Measurements from ENCODE around the gene AURKAIP1. TPM values are rescaled to one million over a fixed set of nuclear protein-coding genes. Genes with fewer than 3 reads are reported as not detected.

AURKAIP1 gene
- total RNA-seq, 1 experiment from 2014 or later, result 49.1 TPM

- no peak overlapping the region for H3K4me2 ChIP-seq (ENCODE audit: low read depth, low read length, poor library complexity, severe bottlenecking)
- peaks cover 5% of the 10 kb centered on the region; the same call in 1 of the 2 replicates for H3K36me3 ChIP-seq (ENCODE audit: insufficient read depth, low read length)
- H4K20me1 ChIP-seq (ENCODE audit: insufficient read depth, low read depth, low read length), result peaks cover 36% of the 10 kb centered on the region
- no peaks in the 10 kb centered on the region for H3K27me3 ChIP-seq (ENCODE audit: low read length)
- no peak overlapping the region for H3K9ac ChIP-seq (ENCODE audit: low read length)
- H3K79me2 ChIP-seq (ENCODE audit: low read length), result peaks cover 40% of the 10 kb centered on the region
- no peaks in the 10 kb centered on the region for H3K9me2 ChIP-seq (replicated peaks; ENCODE audit: insufficient read depth, low read length)
- H3K4me1 ChIP-seq (ENCODE audit: low read length), result peaks cover 26% of the 10 kb centered on the region
- H3K9me3 ChIP-seq (ENCODE audit: low read length), result no peaks in the 10 kb centered on the region
- H3K27ac ChIP-seq (ENCODE audit: low read length), result no peak overlapping the region
- no peak for DNase-seq
- H3K4me3 ChIP-seq (ENCODE audit: low read length), result no peak overlapping the region
- no peak overlapping the region for H2AFZ ChIP-seq (ENCODE audit: low read length)
Observed at GRCh38 chr1:1342061-1342562, 32.9 kb downstream of the AURKAIP1 start.

DNA sequence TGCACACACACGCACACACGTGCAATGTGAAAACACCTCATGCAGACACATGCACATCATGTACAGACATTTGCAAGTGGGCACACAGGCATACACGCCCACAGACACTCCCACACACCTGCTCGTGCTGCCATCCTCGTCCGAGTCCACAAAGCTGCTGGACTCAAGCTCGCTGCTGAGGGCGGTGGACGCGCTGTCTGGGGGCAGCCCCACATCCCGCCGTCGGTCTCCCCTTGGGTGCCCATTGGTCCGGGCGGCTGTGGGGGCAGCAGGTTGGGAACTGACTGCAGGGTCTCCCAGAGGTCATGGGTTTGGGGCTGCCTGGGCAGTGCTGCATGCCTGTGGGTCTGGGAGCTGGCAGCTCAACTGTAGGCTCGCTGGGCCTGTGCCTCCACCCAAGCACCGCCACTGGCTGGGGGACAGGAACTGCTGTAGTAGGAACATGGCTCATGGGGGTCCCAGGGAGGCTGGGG, 33.4 kb downstream of the AURKAIP1 start:
- H3K79me2 ChIP-seq (ENCODE audit: low read length), result peaks cover 35% of the 10 kb centered on the region
- H3K27ac ChIP-seq (ENCODE audit: low read length), result no peak overlapping the region
- no peak overlapping the region for H2AFZ ChIP-seq (ENCODE audit: low read length)
- H3K4me3 ChIP-seq (ENCODE audit: low read length), result no peak overlapping the region
- no peaks in the 10 kb centered on the region for H3K27me3 ChIP-seq (ENCODE audit: low read length)
- peaks cover 36% of the 10 kb centered on the region for H4K20me1 ChIP-seq (ENCODE audit: insufficient read depth, low read depth, low read length)
- H3K4me2 ChIP-seq (ENCODE audit: low read depth, low read length, poor library complexity, severe bottlenecking), result no peak overlapping the region
- H3K9me3 ChIP-seq (ENCODE audit: low read length), result no peaks in the 10 kb centered on the region
- no peaks in the 10 kb centered on the region for H3K9me2 ChIP-seq (replicated peaks; ENCODE audit: insufficient read depth, low read length)
- no peak for DNase-seq
- H3K36me3 ChIP-seq (ENCODE audit: insufficient read depth, low read length), result peaks cover 5% of the 10 kb centered on the region; the same call in 1 of the 2 replicates
- no peak overlapping the region for H3K9ac ChIP-seq (ENCODE audit: low read length)
- peaks cover 21% of the 10 kb centered on the region for H3K4me1 ChIP-seq (ENCODE audit: low read length)

DNA sequence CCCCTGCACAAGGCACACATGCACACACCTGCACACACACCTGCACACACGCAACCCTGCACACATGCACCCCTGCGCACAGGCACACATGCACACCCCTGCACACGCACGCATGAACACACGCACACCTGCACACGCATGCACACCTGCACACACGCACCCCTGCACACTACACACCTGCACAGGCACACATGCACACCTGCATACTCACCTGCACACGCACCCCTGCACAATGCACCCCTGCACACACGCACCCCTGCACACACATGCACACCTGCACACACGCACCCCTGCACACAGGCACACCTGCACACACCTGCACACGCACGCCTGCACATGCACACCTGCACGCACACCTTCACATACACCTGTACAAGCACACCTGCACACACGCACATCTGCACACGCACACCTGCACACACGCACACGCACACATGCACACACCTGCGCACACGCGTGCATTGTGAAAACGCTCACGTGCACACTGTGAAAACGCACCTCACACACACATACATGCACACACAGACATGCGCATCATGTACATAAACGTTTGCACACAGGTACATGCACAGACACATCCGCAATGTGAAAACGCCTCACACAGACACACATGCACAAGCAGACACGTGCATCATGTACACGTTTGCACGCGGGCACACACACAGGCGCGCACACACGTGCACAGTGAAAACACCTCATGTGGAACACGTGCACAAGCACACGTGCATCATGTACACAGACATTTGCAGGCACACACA, 34.0 kb downstream of the AURKAIP1 start:
- no peak for DNase-seq
- Histone ChIP-seq H3K9me2 (replicated peaks; ENCODE audit: insufficient read depth, low read length) (no peaks in the 10 kb centered on the region), H4K20me1 (ENCODE audit: insufficient read depth, low read depth, low read length) (peaks cover 30% of the 10 kb centered on the region), H3K79me2 (ENCODE audit: low read length) (peaks cover 29% of the 10 kb centered on the region), H3K9ac (ENCODE audit: low read length) (no peak overlapping the region), H3K36me3 (ENCODE audit: insufficient read depth, low read length) (peaks cover 5% of the 10 kb centered on the region; the same call in 1 of the 2 replicates), H3K9me3 (ENCODE audit: low read length) (no peaks in the 10 kb centered on the region), H3K4me2 (ENCODE audit: low read depth, low read length, poor library complexity, severe bottlenecking) (no peak overlapping the region), H3K4me1 (ENCODE audit: low read length) (peaks cover 15% of the 10 kb centered on the region), H3K27ac (ENCODE audit: low read length) (no peak overlapping the region), H3K27me3 (ENCODE audit: low read length) (no peaks in the 10 kb centered on the region), H3K4me3 (ENCODE audit: low read length) (no peak overlapping the region), H2AFZ (ENCODE audit: low read length) (no peak overlapping the region)

GRCh38 chr1:1340185-1340584, 34.8 kb downstream of the AURKAIP1 start:
- Histone ChIP-seq H3K9me3 (ENCODE audit: low read length) (no peaks in the 10 kb centered on the region), H3K4me1 (ENCODE audit: low read length) (peaks cover 11% of the 10 kb centered on the region), H2AFZ (ENCODE audit: low read length) (no peak overlapping the region), H3K36me3 (ENCODE audit: insufficient read depth, low read length) (peaks cover 5% of the 10 kb centered on the region; the same call in 1 of the 2 replicates), H4K20me1 (ENCODE audit: insufficient read depth, low read depth, low read length) (peaks cover 29% of the 10 kb centered on the region), H3K9me2 (replicated peaks; ENCODE audit: insufficient read depth, low read length) (no peaks in the 10 kb centered on the region), H3K27ac (ENCODE audit: low read length) (no peak overlapping the region), H3K9ac (ENCODE audit: low read length) (no peak overlapping the region), H3K27me3 (ENCODE audit: low read length) (no peaks in the 10 kb centered on the region), H3K79me2 (ENCODE audit: low read length) (peaks cover 21% of the 10 kb centered on the region), H3K4me2 (ENCODE audit: low read depth, low read length, poor library complexity, severe bottlenecking) (no peak overlapping the region), H3K4me3 (ENCODE audit: low read length) (no peak overlapping the region)
- no peak for DNase-seq

- no peak overlapping the region for H2AFZ ChIP-seq (ENCODE audit: low read length)
- no peak overlapping the region for H3K9ac ChIP-seq (ENCODE audit: low read length)
- H3K9me3 ChIP-seq (ENCODE audit: low read length), result no peaks in the 10 kb centered on the region
- H3K36me3 ChIP-seq (ENCODE audit: insufficient read depth, low read length), result peaks cover 5% of the 10 kb centered on the region
- H3K27me3 ChIP-seq (ENCODE audit: low read length), result no peaks in the 10 kb centered on the region
- no peaks in the 10 kb centered on the region for H3K9me2 ChIP-seq (replicated peaks; ENCODE audit: insufficient read depth, low read length)
- H3K4me2 ChIP-seq (ENCODE audit: low read depth, low read length, poor library complexity, severe bottlenecking), result no peak overlapping the region
- H3K4me1 ChIP-seq (ENCODE audit: low read length), result peaks cover 16% of the 10 kb centered on the region
- peaks cover 17% of the 10 kb centered on the region for H4K20me1 ChIP-seq (ENCODE audit: insufficient read depth, low read depth, low read length)
- H3K4me3 ChIP-seq (ENCODE audit: low read length), result no peak overlapping the region
- no peak overlapping the region for H3K27ac ChIP-seq (ENCODE audit: low read length)
- peaks cover 2% of the 10 kb centered on the region; the same call in 1 of the 2 replicates for H3K79me2 ChIP-seq (ENCODE audit: low read length)
- DNase-seq, result no peak
Observed at GRCh38 chr1:1338278-1338677, 36.7 kb downstream of the AURKAIP1 start.

DNA sequence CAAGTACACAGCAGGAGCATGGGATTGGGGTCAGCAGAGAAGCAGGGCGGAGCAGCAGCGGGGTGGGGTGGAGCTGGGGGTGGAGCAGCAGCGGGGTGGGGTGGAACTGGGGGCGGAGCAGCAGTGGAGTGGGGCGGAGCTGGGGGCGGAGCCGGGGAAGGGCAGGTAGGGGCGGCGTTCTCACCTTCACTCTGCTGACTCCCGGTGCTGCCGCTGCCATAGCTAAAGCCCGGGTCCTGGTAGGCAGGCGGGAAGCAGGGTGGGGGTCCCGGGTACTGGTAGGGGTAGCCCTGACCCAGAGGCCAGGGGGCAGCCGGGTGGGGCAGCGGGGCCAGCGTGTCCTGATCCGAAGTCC, 37.2 kb downstream of the AURKAIP1 start:
- Histone ChIP-seq H3K4me2 (ENCODE audit: low read depth, low read length, poor library complexity, severe bottlenecking) (no peak overlapping the region), H3K4me3 (ENCODE audit: low read length) (no peak overlapping the region), H3K79me2 (ENCODE audit: low read length) (peaks cover 2% of the 10 kb centered on the region; the same call in 1 of the 2 replicates), H3K4me1 (ENCODE audit: low read length) (peaks cover 17% of the 10 kb centered on the region), H4K20me1 (ENCODE audit: insufficient read depth, low read depth, low read length) (peaks cover 17% of the 10 kb centered on the region), H3K27me3 (ENCODE audit: low read length) (no peaks in the 10 kb centered on the region), H3K9ac (ENCODE audit: low read length) (no peak overlapping the region), H3K27ac (ENCODE audit: low read length) (no peak overlapping the region), H3K9me3 (ENCODE audit: low read length) (no peaks in the 10 kb centered on the region), H2AFZ (ENCODE audit: low read length) (no peak overlapping the region), H3K36me3 (ENCODE audit: insufficient read depth, low read length) (peaks cover 5% of the 10 kb centered on the region), H3K9me2 (replicated peaks; ENCODE audit: insufficient read depth, low read length) (no peaks in the 10 kb centered on the region)
- DNase-seq, result peak; percentile 89

DNA sequence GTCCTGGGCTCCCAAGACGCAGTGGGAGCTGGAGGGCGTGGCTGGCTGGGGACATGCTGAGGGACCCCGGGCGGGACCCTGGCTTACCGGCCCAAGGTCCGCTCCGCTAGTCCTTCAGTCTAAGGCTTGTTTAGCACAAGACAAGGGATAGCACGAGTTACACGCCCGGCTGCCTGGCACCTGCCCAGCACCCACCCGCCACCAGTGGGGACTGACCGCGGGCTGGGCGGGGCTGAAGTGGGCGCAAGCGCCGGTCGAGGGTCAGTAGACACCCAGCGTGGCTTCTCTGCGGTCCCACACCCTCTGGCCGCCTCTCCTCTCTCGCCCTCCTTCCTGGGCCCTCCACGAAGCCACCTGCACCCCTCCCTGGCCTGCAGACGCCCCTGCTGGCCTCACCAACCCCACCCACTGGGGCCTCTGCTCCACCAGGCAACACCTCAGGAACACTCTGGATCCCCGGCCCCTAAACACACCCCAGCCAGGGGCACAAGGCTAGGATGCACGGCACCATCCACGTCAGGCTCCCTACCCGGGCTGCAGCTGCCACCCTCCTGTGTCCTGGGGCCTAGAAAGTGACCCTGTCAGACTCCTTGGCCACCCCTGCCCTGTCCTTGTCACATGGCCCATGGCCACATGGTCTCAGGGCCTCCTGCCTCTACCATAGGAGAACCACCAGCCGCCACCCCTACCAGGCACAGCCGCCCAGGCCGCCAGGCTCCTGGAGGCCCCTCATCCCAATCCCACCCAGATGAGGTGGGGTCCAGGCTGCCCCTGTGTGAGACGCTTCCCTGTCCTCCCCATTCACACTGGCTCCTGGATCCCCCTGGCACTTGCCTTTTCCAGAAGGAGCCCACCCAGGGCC, 37.8 kb downstream of the AURKAIP1 start:
- peaks cover 17% of the 10 kb centered on the region for H4K20me1 ChIP-seq (ENCODE audit: insufficient read depth, low read depth, low read length)
- H3K4me2 ChIP-seq (ENCODE audit: low read depth, low read length, poor library complexity, severe bottlenecking), result no peak overlapping the region
- H3K36me3 ChIP-seq (ENCODE audit: insufficient read depth, low read length), result peaks cover 5% of the 10 kb centered on the region
- H3K27me3 ChIP-seq (ENCODE audit: low read length), result no peaks in the 10 kb centered on the region
- no peak overlapping the region for H2AFZ ChIP-seq (ENCODE audit: low read length)
- no peak overlapping the region for H3K4me3 ChIP-seq (ENCODE audit: low read length)
- H3K9ac ChIP-seq (ENCODE audit: low read length), result no peak overlapping the region
- H3K79me2 ChIP-seq (ENCODE audit: low read length), result peaks cover 3% of the 10 kb centered on the region; the same call in 1 of the 2 replicates
- H3K4me1 ChIP-seq (ENCODE audit: low read length), result peaks cover 24% of the 10 kb centered on the region
- no peak for DNase-seq
- no peaks in the 10 kb centered on the region for H3K9me2 ChIP-seq (replicated peaks; ENCODE audit: insufficient read depth, low read length)
- no peak overlapping the region for H3K27ac ChIP-seq (ENCODE audit: low read length)
- no peaks in the 10 kb centered on the region for H3K9me3 ChIP-seq (ENCODE audit: low read length)

GRCh38 chr1:1336446-1336845, 38.6 kb downstream of the AURKAIP1 start:
- H3K4me1 ChIP-seq (ENCODE audit: low read length), result peaks cover 31% of the 10 kb centered on the region
- DNase-seq, result no peak
- H4K20me1 ChIP-seq (ENCODE audit: insufficient read depth, low read depth, low read length), result peaks cover 17% of the 10 kb centered on the region
- no peaks in the 10 kb centered on the region for H3K9me3 ChIP-seq (ENCODE audit: low read length)
- no peak overlapping the region for H3K27ac ChIP-seq (ENCODE audit: low read length)
- no peaks in the 10 kb centered on the region for H3K9me2 ChIP-seq (replicated peaks; ENCODE audit: insufficient read depth, low read length)
- H3K79me2 ChIP-seq (ENCODE audit: low read length), result peaks cover 7% of the 10 kb centered on the region; the same call in 1 of the 2 replicates
- H3K9ac ChIP-seq (ENCODE audit: low read length), result no peak overlapping the region
- H3K4me3 ChIP-seq (ENCODE audit: low read length), result no peak overlapping the region
- no peaks in the 10 kb centered on the region for H3K27me3 ChIP-seq (ENCODE audit: low read length)
- H3K36me3 ChIP-seq (ENCODE audit: insufficient read depth, low read length), result peaks cover 5% of the 10 kb centered on the region; the same call in 1 of the 2 replicates
- H3K4me2 ChIP-seq (ENCODE audit: low read depth, low read length, poor library complexity, severe bottlenecking), result no peak overlapping the region
- no peak overlapping the region for H2AFZ ChIP-seq (ENCODE audit: low read length)

Measured in Karpas-422 (cell line).